ENCODE results near the gene B4GALT6. TPM values are rescaled to one million over a fixed set of nuclear protein-coding genes. Genes with fewer than 3 reads are reported as not detected.

Gene B4GALT6
- total RNA-seq, result 11.4 and 17.1 TPM in 2 replicates

GRCh38 chr18:31684279-31685096 lies at the start of gene B4GALT6:
Gene B4GALT6 (minus strand): TSS chr18:31684581. CDS start chr18:31684426, 155 bp downstream.

GRCh38 chr18:31591628-31592027 lies 92.8 kb downstream of the B4GALT6 start, which contains the start of gene TTR:
Gene TTR (plus strand): TSS chr18:31591877. CDS start chr18:31591903, 26 bp downstream.

Other genes starting within 250 kb of the B4GALT6 start
- not detected in 2 replicates for gene DSG3, start 236.8 kb downstream of the B4GALT6 start, total RNA-seq
- gene DSG2, start 186.4 kb downstream of the B4GALT6 start, total RNA-seq, result 0.19 TPM in 1 of 2 replicates, not detected in the other
- not detected in 2 replicates for gene TTR, start 92.7 kb downstream of the B4GALT6 start, total RNA-seq
- not detected in 2 replicates for gene SLC25A52, start 76.3 kb upstream of the B4GALT6 start, total RNA-seq